ENCODE measurements around the gene AFAP1.

- TF ChIP-seq CTCF (IDR thresholded peaks at IDR 0.05) (no peak), POLR2AphosphoS5 (IDR thresholded peaks at IDR 0.05; ENCODE audit: low read depth, low read length) (no peak), TCF7L2 (IDR thresholded peaks at IDR 0.05; ENCODE audit: low read depth, low read length) (no peak), SIN3A (IDR thresholded peaks at IDR 0.05; ENCODE audit: borderline replicate concordance, insufficient read depth, low read depth, low read length) (no peak), REST (IDR thresholded peaks at IDR 0.05; ENCODE audit: insufficient read depth in 1 of 2, low read depth in 2 of 2, low read length in 1 of 2) (no peak)
These were observed 212.8 kb downstream of the AFAP1 start for GRCh38 chr4:7726665-7727413.
